HG03558 (cell line): ENCODE results near the gene MEIS1.

ENCODE experiments used
- ATAC-seq: cut with Tn5 transposase; IDR thresholded peaks from one replicate; pipeline ENCODE4 v1.9.1; 2021; ENCODE audit warnings: moderate number of reproducible peaks; ENCODE audit not compliant: unreplicated experiment; ENCODE audit errors: extremely low read depth

The MEIS1 gene

GRCh38 chr2:66528974-66529724 lies 94.2 kb downstream of the MEIS1 start:
- no peak for ATAC-seq

- ATAC-seq, result no peak
Measured at GRCh38 chr2:66530651-66531050, 95.7 kb downstream of the MEIS1 start.

GRCh38 chr2:66531155-66531554 lies 96.2 kb downstream of the MEIS1 start:
- no peak for ATAC-seq

GRCh38 chr2:66531567-66531966 lies 96.6 kb downstream of the MEIS1 start:
- no peak for ATAC-seq

GRCh38 chr2:66532972-66533868 lies 98.3 kb downstream of the MEIS1 start:
- no peak for ATAC-seq

GRCh38 chr2:66534461-66534860 lies 99.5 kb downstream of the MEIS1 start:
- ATAC-seq, result no peak

- ATAC-seq, result no peak
Measured at GRCh38 chr2:66535574-66536289, 100.8 kb downstream of the MEIS1 start.

GRCh38 chr2:66536290-66536673 lies 101.4 kb downstream of the MEIS1 start:
- no peak for ATAC-seq

- ATAC-seq, result no peak
Measured at GRCh38 chr2:66536997-66537396, 102.1 kb downstream of the MEIS1 start.

GRCh38 chr2:66538291-66538690 lies 103.4 kb downstream of the MEIS1 start:
- no peak for ATAC-seq

GRCh38 chr2:66539452-66539851 lies 104.5 kb downstream of the MEIS1 start:
- ATAC-seq, result no peak

- ATAC-seq, result no peak
Measured at GRCh38 chr2:66541646-66542045, 106.7 kb downstream of the MEIS1 start.

- no peak for ATAC-seq
Measured at GRCh38 chr2:66543257-66543767, 108.4 kb downstream of the MEIS1 start.

GRCh38 chr2:66544258-66544657 lies 109.3 kb downstream of the MEIS1 start:
- no peak for ATAC-seq

- ATAC-seq, result no peak
Measured at GRCh38 chr2:66545258-66545657, 110.3 kb downstream of the MEIS1 start.

GRCh38 chr2:66547118-66547517 lies 112.2 kb downstream of the MEIS1 start:
- ATAC-seq, result no peak

GRCh38 chr2:66547887-66548286 lies 113.0 kb downstream of the MEIS1 start:
- ATAC-seq, result no peak

- no peak for ATAC-seq
Measured at GRCh38 chr2:66548422-66548821, 113.5 kb downstream of the MEIS1 start.

GRCh38 chr2:66550826-66551225 lies 115.9 kb downstream of the MEIS1 start:
- ATAC-seq, result no peak

GRCh38 chr2:66553370-66553769 lies 118.4 kb downstream of the MEIS1 start:
- ATAC-seq, result no peak

GRCh38 chr2:66555091-66555490 lies 120.2 kb downstream of the MEIS1 start:
- no peak for ATAC-seq
